ENCODE measurements around the gene SOAT1. TPM values are rescaled to one million over a fixed set of nuclear protein-coding genes. Genes with fewer than 3 reads are reported as not detected.

SOAT1 gene
- total RNA-seq, 1 donor from 2014 or later = 50.0 TPM

DNA sequence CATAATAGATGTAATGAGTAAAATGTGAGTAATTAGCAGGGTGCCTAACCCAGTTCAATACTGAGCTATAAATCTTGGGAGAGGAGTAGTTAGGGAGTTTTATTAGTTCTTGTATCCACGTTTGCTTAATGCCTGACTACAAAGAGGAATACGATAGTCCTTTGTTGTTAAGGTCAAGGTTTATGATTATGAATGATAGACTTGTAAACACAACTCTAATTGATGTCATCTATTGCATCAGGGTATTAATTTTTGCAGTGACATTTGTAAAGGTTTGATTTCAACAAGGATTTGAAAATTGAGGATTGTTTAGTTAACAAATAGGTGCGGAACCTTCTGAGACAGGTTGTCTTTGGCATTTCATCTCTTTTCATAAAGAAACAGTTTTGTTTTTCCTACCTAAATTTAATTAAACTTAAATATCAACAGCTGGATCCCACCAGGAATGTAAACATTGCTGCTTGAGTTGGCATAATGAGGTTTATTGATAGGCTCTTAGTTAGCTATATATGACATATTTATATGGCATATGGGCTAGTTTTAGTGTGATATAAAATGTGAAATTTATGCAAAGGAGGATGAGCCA lies 9.7 kb downstream of the SOAT1 start:
- intact Hi-C loops (cut with micrococcal nuclease) = no loop called here

- intact Hi-C loops (cut with micrococcal nuclease) = no loop called here
Measured at GRCh38 chr1:179305450-179305849, 11.9 kb downstream of the SOAT1 start.

DNA sequence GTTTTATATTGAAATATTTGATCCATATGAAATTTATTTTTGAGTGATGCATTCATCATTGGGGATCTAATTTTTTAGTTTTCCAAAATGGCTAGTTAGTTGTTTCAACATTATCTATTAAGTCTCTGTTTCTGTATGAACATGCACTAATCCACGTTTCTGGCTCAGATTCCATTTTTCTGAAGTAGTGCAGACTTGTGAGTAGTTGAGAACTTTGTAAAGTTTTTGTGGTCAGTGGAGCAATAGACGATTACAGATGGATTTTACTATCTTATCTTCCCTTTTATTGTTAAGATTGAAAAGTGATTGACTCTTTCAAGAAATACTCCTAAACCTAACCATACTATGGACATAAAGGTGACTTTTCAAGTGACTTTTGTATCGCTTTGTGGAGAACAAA lies 16.7 kb downstream of the SOAT1 start:
- intact Hi-C loops (cut with micrococcal nuclease) = no loop called here

GRCh38 chr1:179310721-179311120 lies 17.1 kb downstream of the SOAT1 start:
- intact Hi-C loops (cut with micrococcal nuclease) = no loop called here

- intact Hi-C loops (cut with micrococcal nuclease) = no loop called here
Measured at GRCh38 chr1:179311149-179311700, 17.6 kb downstream of the SOAT1 start.

- intact Hi-C loops (cut with micrococcal nuclease) = no loop called here
Measured at GRCh38 chr1:179313004-179313403, 19.4 kb downstream of the SOAT1 start.

GRCh38 chr1:179314928-179315327 lies 21.3 kb downstream of the SOAT1 start:
- intact Hi-C loops (cut with micrococcal nuclease) = loop anchor here (2.0 kb wide), 1 partner anchor 16 kb away; no protein-coding TSS in a partner anchor

- intact Hi-C loops (cut with micrococcal nuclease) = no loop called here
Measured at GRCh38 chr1:179318491-179318890, 24.9 kb downstream of the SOAT1 start.

DNA sequence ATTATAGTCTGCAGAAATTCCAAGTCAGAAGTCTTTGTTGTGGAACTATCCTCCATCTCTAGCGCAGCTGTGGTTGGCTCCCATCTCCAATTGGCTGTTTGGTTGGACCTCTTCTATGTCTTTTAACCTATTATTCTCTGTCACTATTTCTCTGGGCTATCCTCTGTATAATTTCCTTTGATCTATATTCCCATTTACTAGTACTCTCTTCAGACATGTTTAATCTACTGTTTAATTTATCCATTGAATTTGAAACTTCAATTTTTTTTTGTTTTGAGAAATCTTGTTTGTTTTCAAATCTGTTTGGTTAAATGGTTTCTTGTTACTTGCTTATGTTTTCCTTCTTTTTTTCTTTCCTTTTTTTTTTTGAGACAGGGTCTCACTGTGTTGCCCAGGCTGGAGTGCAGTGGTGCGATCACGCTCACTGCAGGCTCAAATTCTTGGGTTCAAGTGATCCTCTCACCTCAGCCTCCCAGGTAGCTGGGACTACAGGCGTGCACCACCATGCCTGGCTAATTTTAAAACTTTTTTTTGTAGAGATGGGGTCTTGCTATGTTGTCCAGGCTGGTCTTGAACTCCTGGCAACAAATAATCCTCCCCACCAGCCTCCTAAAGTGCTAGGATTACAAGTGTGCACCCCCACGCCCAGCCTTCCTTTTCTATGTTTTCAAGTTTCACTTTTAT lies 28.1 kb downstream of the SOAT1 start:
- intact Hi-C loops (cut with micrococcal nuclease) = no loop called here

GRCh38 chr1:179322557-179322956 lies 29.0 kb downstream of the SOAT1 start:
- intact Hi-C loops (cut with micrococcal nuclease) = no loop called here

DNA sequence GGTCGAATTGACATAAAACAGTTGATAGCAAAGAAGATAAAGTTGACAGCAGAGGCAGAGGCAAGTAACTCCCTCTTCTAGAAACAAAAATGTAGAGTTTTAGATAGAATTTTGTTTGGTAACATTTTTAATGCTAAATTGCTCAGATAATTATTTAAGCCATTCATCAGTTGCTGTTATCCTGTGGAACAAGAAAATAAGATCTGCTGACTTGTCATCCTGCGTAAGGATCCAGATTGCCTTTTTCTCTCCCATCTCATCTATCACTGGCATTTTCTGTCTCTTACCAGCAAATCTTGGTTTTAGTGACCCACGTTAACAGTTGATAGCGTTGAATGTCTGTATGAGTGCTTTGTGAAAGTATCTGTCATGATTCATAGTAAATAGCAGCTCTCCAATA lies 29.8 kb downstream of the SOAT1 start:
- intact Hi-C loops (cut with micrococcal nuclease) = no loop called here

- intact Hi-C loops (cut with micrococcal nuclease) = no loop called here
Measured at GRCh38 chr1:179325836-179326235, 32.2 kb downstream of the SOAT1 start.

DNA sequence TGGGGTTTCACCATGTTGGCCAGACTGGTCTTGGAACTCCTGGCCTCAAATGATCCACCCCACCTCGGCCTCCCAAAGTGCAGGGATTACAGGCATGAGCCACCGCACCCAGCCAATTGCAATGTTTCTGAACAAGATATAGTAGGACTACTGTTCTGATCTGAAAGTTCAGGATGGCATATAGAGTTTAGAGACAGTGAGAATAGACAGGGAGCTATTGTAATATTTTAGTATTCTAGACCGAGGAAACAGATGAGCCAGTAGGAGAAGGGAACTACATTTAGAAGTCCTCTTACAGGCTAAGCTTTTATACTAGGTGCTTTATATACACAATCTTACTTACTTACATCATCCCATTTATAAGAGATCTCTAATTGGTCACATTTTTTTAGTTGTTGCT lies 33.1 kb downstream of the SOAT1 start:
- intact Hi-C loops (cut with micrococcal nuclease) = no loop called here

DNA sequence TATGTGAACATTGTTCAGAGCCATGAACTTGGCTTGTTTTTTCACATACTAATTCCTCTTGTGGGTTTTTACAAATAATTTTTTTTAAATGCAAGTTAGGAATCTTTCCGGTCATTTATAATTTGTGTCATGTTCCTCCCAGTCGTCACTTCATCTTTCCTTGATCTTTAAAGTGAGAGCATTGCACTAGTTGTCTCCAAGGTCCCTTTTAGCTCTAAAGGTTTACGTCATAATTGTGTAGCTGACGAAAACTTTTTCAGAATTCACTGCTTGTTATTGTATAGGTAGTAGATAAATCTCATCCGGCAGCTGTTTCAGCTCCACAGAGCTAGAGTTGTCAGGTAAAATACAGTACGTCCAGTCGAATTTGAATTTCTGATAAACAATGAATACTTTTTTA lies 33.6 kb downstream of the SOAT1 start:
- intact Hi-C loops (cut with micrococcal nuclease) = no loop called here

DNA sequence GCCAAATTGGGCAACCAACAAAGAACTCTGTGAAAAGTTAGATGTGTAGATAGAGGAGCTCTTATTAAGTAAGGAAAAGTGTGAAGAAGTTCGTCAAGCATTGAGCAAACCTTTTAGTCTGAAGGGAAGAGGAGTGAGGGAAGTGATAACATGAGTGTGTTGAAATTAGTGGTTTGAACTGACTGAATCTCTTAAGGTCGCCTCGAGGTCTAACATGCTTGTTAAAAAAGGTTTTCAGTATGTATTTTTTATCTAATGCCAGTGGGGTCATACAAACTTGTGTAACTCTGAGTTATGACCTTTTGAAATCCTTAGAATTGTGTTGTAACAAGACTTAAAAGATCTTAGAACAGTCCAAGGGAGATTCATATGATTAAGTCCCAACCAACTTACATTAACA lies 34.1 kb downstream of the SOAT1 start:
- intact Hi-C loops (cut with micrococcal nuclease) = no loop called here

DNA sequence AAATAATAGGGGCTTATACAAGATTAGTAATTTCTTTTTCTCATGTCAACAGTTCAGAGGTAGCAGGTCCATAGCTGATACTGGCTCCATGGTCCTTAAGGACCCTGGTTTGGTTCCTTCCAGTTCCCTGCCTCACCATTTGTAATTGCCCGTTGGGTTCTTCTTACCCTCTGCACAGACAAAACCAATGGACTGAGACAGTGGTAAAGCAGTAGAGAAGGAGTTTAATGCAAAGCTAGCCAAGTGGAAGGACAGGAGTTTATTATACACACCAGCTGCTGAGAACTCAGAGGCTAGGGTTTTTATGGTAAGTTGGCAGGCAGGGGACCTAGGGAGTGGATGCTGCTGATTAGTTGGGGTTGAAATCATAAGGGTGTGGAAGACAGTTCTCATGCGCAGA lies 36.3 kb downstream of the SOAT1 start:
- intact Hi-C loops (cut with micrococcal nuclease) = no loop called here

DNA sequence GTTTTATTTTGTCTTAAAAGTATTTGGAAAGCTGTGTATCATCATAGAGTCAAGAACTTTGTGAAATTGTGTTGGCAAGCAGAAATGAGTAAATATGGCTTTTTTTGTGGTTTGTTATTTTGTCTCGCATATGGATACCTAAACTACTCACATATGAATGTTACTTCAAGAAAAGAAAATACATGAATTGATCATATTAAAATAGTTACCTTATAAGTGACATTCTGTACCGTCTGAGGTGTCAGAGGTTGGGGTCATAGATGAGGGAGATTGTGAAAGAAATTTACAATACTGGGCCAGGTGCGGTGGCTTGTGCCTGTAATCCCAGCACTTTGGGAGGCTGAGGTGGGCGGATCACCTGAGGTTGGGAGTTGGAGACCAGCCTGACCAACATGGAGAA lies 40.8 kb downstream of the SOAT1 start:
- intact Hi-C loops (cut with micrococcal nuclease) = no loop called here

- intact Hi-C loops (cut with micrococcal nuclease) = no loop called here
Measured at GRCh38 chr1:179337288-179337687, 43.7 kb downstream of the SOAT1 start.

- intact Hi-C loops (cut with micrococcal nuclease) = no loop called here
Measured at GRCh38 chr1:179337942-179338560, 44.5 kb downstream of the SOAT1 start.

DNA sequence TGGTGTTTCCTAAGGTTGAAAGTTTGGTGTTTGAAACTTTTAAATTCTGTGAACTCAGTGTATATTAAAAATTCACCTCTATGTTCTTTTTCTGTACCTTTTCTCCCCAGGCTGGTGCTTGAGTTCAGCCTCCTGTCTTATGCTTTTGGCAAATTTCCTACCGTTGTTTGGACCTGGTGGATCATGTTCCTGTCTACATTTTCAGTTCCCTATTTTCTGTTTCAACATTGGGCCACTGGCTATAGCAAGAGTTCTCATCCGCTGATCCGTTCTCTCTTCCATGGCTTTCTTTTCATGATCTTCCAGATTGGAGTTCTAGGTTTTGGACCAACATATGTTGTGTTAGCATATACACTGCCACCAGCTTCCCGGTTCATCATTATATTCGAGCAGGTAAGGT lies 47.3 kb downstream of the SOAT1 start:
- intact Hi-C loops (cut with micrococcal nuclease) = no loop called here

- intact Hi-C loops (cut with micrococcal nuclease) = no loop called here
Measured at GRCh38 chr1:179341943-179342547, 48.4 kb downstream of the SOAT1 start.

GRCh38 chr1:179342740-179343404 lies 49.3 kb downstream of the SOAT1 start:
- intact Hi-C loops (cut with micrococcal nuclease) = no loop called here

All from T-helper 1 cell treated with Interleukin-12 subunit alpha and Interleukin-12 subunit beta and Interleukin-4 antibody, amounts not matched to agents 30 ng/mL and 1 ng/mL, for 36 hours (primary cell).